SK-N-SH treated with all-trans-retinoic acid at 6 μM for 48 hours (cell line): ENCODE measurements around the gene COL15A1.

Source experiments
- ATAC-seq: fragments of 200-7000 bp; cut with Tn5 transposase; 3 replicates; pipeline ENCODE4 v1.9.1; 2020; ENCODE audit warnings: mild to moderate bottlenecking, moderate library complexity
- ARNTL ChIP-seq: fragments of 450-650 bp; formaldehyde crosslinking; IDR thresholded peaks from 2 replicates; pipeline ENCODE4 v1.5.0; 2020; ENCODE audit warnings: low read depth, mild to moderate bottlenecking, moderate library complexity, borderline replicate concordance
- BACH2 ChIP-seq: fragments of 250-450 bp; sonication (Bioruptor Pico); IDR thresholded peaks from 2 replicates; pipeline ENCODE4 v1.9.0; 2021; ENCODE audit warnings: mild to moderate bottlenecking, borderline replicate concordance
- CREB5 ChIP-seq: fragments of 250-450 bp; sonication (Bioruptor Pico); IDR thresholded peaks from 2 replicates; pipeline ENCODE4 v1.5.1; 2020; ENCODE audit warnings: low read depth, mild to moderate bottlenecking, moderate library complexity
- CSDC2 ChIP-seq: fragments of 250-450 bp; sonication (Bioruptor Pico); IDR thresholded peaks from 2 replicates; pipeline ENCODE4 v1.5.0; 2020; ENCODE audit warnings: mild to moderate bottlenecking, moderate library complexity
- ESRRG ChIP-seq: fragments of 250-450 bp; sonication (Bioruptor Pico); IDR thresholded peaks from 2 replicates; pipeline ENCODE4 v1.6.1; 2021; ENCODE audit warnings: mild to moderate bottlenecking
- ISL1 ChIP-seq: fragments of 250-450 bp; sonication (Bioruptor Pico); IDR thresholded peaks from 2 replicates; pipeline ENCODE4 v2.1.2; 2022; ENCODE audit warnings: mild to moderate bottlenecking, moderate library complexity
- OSR1 ChIP-seq: fragments of 250-450 bp; sonication (Bioruptor Pico); IDR thresholded peaks from 2 replicates; pipeline ENCODE4 v1.8.0; 2022; ENCODE audit warnings: moderate library complexity, mild to moderate bottlenecking, inconsistent platforms
- PATZ1 ChIP-seq: fragments of 250-450 bp; sonication (Bioruptor Pico); IDR thresholded peaks from 2 replicates; pipeline ENCODE4 v1.8.0; 2020; ENCODE audit warnings: mild to moderate bottlenecking, moderate library complexity, borderline replicate concordance
- POU6F1 ChIP-seq: fragments of 250-450 bp; sonication (Bioruptor Pico); IDR thresholded peaks from 2 replicates; pipeline ENCODE4 v1.8.0; 2021; ENCODE audit warnings: low read depth, mild to moderate bottlenecking, moderate library complexity, borderline replicate concordance
- PPARA ChIP-seq: fragments of 250-450 bp; sonication (Bioruptor Pico); IDR thresholded peaks from 2 replicates; pipeline ENCODE4 v1.5.0; 2020; ENCODE audit warnings: mild to moderate bottlenecking, borderline replicate concordance
- RARB ChIP-seq: fragments of 250-450 bp; sonication (Bioruptor Pico); IDR thresholded peaks from 2 replicates; pipeline ENCODE4 v1.8.0; 2021; ENCODE audit warnings: mild to moderate bottlenecking, moderate library complexity
- SNAI2 ChIP-seq: fragments of 250-450 bp; sonication (Bioruptor Pico); IDR thresholded peaks from 2 replicates; pipeline ENCODE4 v1.5.0; 2020; ENCODE audit warnings: mild to moderate bottlenecking, moderate library complexity
- TCF4 ChIP-seq: fragments of 250-450 bp; sonication (Bioruptor Pico); IDR thresholded peaks from 2 replicates; pipeline ENCODE4 v1.8.0; 2021; ENCODE audit warnings: mild to moderate bottlenecking, moderate library complexity, borderline replicate concordance
- TOX ChIP-seq: fragments of 250-450 bp; sonication (Bioruptor Pico); IDR thresholded peaks from 2 replicates; pipeline ENCODE4 v1.8.0; 2021; ENCODE audit warnings: mild to moderate bottlenecking, moderate library complexity, borderline replicate concordance
- TSHZ2 ChIP-seq: fragments of 250-450 bp; sonication (Bioruptor Pico); IDR thresholded peaks from 2 replicates; pipeline ENCODE4 v1.5.0; 2020; ENCODE audit warnings: mild to moderate bottlenecking, moderate library complexity
- ZC3H10 ChIP-seq: fragments of 250-450 bp; sonication (Bioruptor Pico); IDR thresholded peaks from 2 replicates; pipeline ENCODE4 v1.5.1; 2021; ENCODE audit warnings: mild to moderate bottlenecking, moderate library complexity
- ZFP30 ChIP-seq: fragments of 450-650 bp; formaldehyde crosslinking; IDR thresholded peaks from 2 replicates; pipeline ENCODE4 v1.5.0; 2022; ENCODE audit warnings: mild to moderate bottlenecking, moderate library complexity
- ZNF8 ChIP-seq: fragments of 450-650 bp; formaldehyde crosslinking; IDR thresholded peaks from 2 replicates; pipeline ENCODE4 v1.5.0; 2020; ENCODE audit warnings: mild to moderate bottlenecking, moderate library complexity

COL15A1 gene

GRCh38 chr9:98950262-98950661 is 6.6 kb downstream of the COL15A1 start:
- ATAC-seq: no peak
- TF ChIP-seq TSHZ2: no peak
- no peak for TF ChIP-seq ZFP30 (CRISPR knock-in tag)
- no peak for TF ChIP-seq POU6F1 (CRISPR knock-in tag)
- no peak for TF ChIP-seq OSR1 (CRISPR knock-in tag)
- no peak for TF ChIP-seq TCF4 (CRISPR knock-in tag)
- no peak for TF ChIP-seq RARB (CRISPR knock-in tag)
- TF ChIP-seq ISL1 (CRISPR knock-in tag): no peak
- no peak for TF ChIP-seq BACH2
- no peak for TF ChIP-seq ZC3H10 (CRISPR knock-in tag)
- no peak for TF ChIP-seq SNAI2 (CRISPR knock-in tag)

GRCh38 chr9:98951967-98952366 is 8.3 kb downstream of the COL15A1 start:
- ATAC-seq: no peak
- no peak for TF ChIP-seq BACH2
- no peak for TF ChIP-seq CREB5
- TF ChIP-seq TOX: no peak
- TF ChIP-seq ARNTL: no peak
- TF ChIP-seq ZNF8 (CRISPR knock-in tag): no peak
- TF ChIP-seq RARB (CRISPR knock-in tag): no peak
- TF ChIP-seq, all 23 proteins: peak for 0

GRCh38 chr9:98953581-98954243 is 10.0 kb downstream of the COL15A1 start:
- TF ChIP-seq TOX (no peak), ARNTL (no peak), PPARA (no peak), TCF4 (CRISPR knock-in tag) (no peak), ESRRG (no peak), PATZ1 (CRISPR knock-in tag) (no peak), RARB (CRISPR knock-in tag) (no peak)
- ATAC-seq: no peak

GRCh38 chr9:98954244-98954610 is 10.5 kb downstream of the COL15A1 start:
- TF ChIP-seq CSDC2 (no peak), TSHZ2 (no peak)
- ATAC-seq: no peak
